ENCODE results near the gene UTP18. TPM values are rescaled to one million over a fixed set of nuclear protein-coding genes. Genes with fewer than 3 reads are reported as not detected.
A peak's percentile ranks its signal among the peaks of the same experiment; 100 is the strongest.

Gene UTP18
- total and polyA plus RNA-seq, 2 of the 13 experiments (the other 11 are each of a cell fraction or from before 2014, with no cell fraction given), result 35.2 to 104 TPM

- TF ChIP-seq, protein P1, sequence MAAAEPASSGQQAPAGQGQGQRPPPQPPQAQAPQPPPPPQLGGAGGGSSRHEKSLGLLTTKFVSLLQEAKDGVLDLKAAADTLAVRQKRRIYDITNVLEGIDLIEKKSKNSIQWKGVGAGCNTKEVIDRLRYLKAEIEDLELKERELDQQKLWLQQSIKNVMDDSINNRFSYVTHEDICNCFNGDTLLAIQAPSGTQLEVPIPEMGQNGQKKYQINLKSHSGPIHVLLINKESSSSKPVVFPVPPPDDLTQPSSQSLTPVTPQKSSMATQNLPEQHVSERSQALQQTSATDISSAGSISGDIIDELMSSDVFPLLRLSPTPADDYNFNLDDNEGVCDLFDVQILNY (CRISPR knock-in tag; conservative IDR thresholded peaks at IDR 0.05), result no peak
- TF ChIP-seq KDM5B (CRISPR knock-in tag; IDR thresholded peaks at IDR 0.05; ENCODE audit: borderline replicate concordance) (no peak), ZNF546 (CRISPR knock-in tag; conservative IDR thresholded peaks at IDR 0.05) (no peak), ZNF292 (CRISPR knock-in tag; IDR thresholded peaks at IDR 0.05; ENCODE audit: borderline replicate concordance, low read depth) (peak; percentile 86; the same call in 1 of the 2 replicates), ERF (CRISPR knock-in tag; IDR thresholded peaks at IDR 0.05) (no peak), SP2 (CRISPR knock-in tag; IDR thresholded peaks at IDR 0.05) (no peak), KMT2B (CRISPR knock-in tag; IDR thresholded peaks at IDR 0.05) (no peak), ZBTB2 (CRISPR knock-in tag; IDR thresholded peaks at IDR 0.05; ENCODE audit: low read depth) (no peak), KDM2A (CRISPR knock-in tag; IDR thresholded peaks at IDR 0.05; ENCODE audit: borderline replicate concordance, low read depth) (no peak), FOXP1 (IDR thresholded peaks at IDR 0.05) (no peak), FOXP1 (CRISPR knock-in tag; IDR thresholded peaks at IDR 0.05) (peak; percentile 94), ZNF768 (CRISPR knock-in tag; IDR thresholded peaks at IDR 0.05) (peak; percentile 72; the same call in 1 of the 2 replicates), PLRG1 (conservative IDR thresholded peaks at IDR 0.05) (no peak), ZNF549 (CRISPR knock-in tag; IDR thresholded peaks at IDR 0.05) (no peak), ZNF556 (CRISPR knock-in tag; IDR thresholded peaks at IDR 0.05; ENCODE audit: borderline replicate concordance) (no peak), ZNF10 (CRISPR knock-in tag; IDR thresholded peaks at IDR 0.05; ENCODE audit: borderline replicate concordance, low read depth) (no peak), EED (CRISPR knock-in tag; IDR thresholded peaks at IDR 0.05) (no peak), ZNF121 (CRISPR knock-in tag; IDR thresholded peaks at IDR 0.05) (no peak)
- TF ChIP-seq, protein P2, sequence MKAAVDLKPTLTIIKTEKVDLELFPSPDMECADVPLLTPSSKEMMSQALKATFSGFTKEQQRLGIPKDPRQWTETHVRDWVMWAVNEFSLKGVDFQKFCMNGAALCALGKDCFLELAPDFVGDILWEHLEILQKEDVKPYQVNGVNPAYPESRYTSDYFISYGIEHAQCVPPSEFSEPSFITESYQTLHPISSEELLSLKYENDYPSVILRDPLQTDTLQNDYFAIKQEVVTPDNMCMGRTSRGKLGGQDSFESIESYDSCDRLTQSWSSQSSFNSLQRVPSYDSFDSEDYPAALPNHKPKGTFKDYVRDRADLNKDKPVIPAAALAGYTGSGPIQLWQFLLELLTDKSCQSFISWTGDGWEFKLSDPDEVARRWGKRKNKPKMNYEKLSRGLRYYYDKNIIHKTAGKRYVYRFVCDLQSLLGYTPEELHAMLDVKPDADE (CRISPR knock-in tag; IDR thresholded peaks at IDR 0.05), result no peak
- TF ChIP-seq, protein P3, sequence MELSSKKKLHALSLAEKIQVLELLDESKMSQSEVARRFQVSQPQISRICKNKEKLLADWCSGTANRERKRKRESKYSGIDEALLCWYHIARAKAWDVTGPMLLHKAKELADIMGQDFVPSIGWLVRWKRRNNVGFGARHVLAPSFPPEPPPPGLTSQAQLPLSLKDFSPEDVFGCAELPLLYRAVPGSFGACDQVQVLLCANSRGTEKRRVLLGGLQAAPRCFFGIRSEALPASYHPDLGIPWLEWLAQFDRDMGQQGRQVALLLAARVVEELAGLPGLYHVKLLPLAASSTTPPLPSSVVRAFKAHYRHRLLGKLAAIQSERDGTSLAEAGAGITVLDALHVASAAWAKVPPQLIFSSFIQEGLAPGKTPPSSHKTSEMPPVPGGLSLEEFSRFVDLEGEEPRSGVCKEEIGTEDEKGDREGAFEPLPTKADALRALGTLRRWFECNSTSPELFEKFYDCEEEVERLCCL (CRISPR knock-in tag; IDR thresholded peaks at IDR 0.05; ENCODE audit: borderline replicate concordance), result no peak
- TF ChIP-seq, protein P4, sequence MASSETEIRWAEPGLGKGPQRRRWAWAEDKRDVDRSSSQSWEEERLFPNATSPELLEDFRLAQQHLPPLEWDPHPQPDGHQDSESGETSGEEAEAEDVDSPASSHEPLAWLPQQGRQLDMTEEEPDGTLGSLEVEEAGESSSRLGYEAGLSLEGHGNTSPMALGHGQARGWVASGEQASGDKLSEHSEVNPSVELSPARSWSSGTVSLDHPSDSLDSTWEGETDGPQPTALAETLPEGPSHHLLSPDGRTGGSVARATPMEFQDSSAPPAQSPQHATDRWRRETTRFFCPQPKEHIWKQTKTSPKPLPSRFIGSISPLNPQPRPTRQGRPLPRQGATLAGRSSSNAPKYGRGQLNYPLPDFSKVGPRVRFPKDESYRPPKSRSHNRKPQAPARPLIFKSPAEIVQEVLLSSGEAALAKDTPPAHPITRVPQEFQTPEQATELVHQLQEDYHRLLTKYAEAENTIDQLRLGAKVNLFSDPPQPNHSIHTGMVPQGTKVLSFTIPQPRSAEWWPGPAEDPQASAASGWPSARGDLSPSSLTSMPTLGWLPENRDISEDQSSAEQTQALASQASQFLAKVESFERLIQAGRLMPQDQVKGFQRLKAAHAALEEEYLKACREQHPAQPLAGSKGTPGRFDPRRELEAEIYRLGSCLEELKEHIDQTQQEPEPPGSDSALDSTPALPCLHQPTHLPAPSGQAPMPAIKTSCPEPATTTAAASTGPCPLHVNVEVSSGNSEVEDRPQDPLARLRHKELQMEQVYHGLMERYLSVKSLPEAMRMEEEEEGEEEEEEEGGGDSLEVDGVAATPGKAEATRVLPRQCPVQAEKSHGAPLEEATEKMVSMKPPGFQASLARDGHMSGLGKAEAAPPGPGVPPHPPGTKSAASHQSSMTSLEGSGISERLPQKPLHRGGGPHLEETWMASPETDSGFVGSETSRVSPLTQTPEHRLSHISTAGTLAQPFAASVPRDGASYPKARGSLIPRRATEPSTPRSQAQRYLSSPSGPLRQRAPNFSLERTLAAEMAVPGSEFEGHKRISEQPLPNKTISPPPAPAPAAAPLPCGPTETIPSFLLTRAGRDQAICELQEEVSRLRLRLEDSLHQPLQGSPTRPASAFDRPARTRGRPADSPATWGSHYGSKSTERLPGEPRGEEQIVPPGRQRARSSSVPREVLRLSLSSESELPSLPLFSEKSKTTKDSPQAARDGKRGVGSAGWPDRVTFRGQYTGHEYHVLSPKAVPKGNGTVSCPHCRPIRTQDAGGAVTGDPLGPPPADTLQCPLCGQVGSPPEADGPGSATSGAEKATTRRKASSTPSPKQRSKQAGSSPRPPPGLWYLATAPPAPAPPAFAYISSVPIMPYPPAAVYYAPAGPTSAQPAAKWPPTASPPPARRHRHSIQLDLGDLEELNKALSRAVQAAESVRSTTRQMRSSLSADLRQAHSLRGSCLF (CRISPR knock-in tag; IDR thresholded peaks at IDR 0.05; ENCODE audit: borderline replicate concordance), result no peak
Observed at GRCh38 chr17:51346218-51346982, 86.1 kb downstream of the UTP18 start (continued).

Measured in HepG2 (cell line).